CD4-positive, alpha-beta T cell treated with Interferon gamma for 1 hour (primary cell): ENCODE measurements around the gene EBF3.

Experiments
- DNase-seq: peaks from one replicate; pipeline ENCODE4 v3.0.0-alpha.2; 2020

Gene EBF3

DNA sequence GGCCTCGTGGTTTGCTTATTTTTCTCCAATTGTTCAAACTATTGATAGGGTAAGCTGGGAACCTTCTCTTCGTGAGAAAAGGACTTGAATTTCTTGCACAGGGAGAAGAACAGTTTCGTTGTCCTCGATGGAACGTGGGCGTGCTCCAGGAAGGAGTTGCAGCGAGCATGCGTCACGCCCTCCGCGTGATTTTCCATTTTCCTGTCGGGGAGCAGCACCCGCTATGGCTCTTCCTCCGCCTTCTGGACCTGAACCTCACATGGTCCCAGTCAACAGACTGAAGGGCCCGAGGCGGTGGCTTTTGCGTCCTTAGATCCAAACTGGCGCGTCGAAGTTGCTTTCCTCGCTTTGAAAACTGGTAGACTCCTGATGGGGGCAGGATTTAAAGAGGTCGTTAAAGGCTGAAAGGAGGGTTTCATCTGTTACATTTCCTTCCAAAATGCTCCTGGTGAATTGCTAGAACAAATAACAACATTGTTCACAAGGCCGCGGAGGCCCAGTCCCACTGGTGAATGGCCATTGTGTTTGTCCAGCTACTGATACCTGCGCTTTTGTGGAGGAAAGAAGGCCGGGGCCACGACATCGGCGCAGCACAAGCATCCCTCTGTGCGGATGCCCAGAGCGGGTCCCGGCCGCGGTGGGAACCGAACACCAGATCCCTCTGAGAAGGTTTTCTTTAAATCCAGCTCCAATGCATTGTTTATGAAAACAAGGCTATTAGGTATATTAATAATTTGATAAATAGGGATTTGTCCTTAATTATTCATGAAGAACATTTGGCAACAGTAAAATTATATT, 75.9 kb downstream of the EBF3 start:
- DNase-seq, result no peak

DNA sequence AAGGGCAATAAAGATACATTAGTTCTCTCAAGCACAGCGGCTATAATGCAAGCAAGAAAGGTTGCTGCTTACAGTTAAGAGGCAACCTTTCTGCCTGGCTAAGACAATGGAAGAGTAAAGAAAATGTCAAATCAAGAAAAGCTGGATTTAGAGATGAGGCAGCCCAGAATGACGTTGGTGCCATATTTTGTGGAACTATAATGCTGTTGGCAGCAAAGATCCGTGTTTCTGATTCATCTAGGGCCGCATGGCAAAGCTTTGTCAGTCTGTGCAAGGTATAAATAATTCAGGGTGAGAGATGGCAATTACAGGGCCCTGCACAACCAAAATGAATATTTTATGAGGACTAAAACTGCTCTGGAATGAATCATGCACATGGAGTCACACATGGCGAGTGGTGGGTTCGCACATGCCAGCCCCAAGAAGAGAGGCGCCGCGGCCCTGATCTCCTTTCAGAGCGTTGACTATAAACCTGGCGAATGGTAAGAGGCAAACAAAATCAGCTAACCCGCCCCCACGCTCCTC, 76.6 kb downstream of the EBF3 start:
- no peak for DNase-seq

DNA sequence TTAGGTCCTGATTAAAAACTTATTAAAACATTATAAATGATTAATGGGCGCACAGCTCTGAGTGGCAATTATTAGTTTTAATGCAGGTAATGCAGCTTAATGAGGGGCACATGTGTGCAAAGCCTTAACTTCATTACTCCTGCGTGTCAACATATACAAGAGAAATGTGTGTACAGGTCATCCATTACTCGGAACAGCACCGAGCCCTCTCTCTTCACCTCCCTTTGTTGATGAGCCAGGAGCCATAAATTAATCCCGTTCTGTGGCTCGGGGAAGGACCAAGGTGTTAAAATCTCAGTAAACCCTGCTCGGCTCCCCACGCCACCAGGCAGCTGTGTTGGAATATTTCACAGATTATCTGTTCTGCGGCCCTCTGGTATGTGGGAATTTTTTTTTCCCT, 77.8 kb downstream of the EBF3 start:
- no peak for DNase-seq

DNA sequence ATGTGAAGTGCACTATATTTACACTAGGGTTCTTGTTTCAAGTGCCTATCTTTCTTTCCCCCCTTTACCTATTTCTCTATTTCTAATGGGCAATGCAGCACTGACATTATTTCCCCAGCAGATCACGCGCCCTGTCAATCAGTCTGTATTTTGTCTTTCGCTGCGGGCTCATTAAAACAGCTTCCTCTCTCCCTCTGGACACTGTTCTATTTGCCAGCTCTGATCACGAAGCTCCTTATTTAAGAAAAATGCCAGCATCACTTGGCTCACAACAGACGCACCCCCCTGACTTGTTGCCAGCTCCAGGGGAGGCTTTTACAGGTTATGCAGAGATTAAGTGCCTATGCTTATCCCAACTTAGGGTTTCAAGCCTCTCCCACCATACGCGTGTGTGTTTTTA, 78.5 kb downstream of the EBF3 start:
- no peak for DNase-seq

DNA sequence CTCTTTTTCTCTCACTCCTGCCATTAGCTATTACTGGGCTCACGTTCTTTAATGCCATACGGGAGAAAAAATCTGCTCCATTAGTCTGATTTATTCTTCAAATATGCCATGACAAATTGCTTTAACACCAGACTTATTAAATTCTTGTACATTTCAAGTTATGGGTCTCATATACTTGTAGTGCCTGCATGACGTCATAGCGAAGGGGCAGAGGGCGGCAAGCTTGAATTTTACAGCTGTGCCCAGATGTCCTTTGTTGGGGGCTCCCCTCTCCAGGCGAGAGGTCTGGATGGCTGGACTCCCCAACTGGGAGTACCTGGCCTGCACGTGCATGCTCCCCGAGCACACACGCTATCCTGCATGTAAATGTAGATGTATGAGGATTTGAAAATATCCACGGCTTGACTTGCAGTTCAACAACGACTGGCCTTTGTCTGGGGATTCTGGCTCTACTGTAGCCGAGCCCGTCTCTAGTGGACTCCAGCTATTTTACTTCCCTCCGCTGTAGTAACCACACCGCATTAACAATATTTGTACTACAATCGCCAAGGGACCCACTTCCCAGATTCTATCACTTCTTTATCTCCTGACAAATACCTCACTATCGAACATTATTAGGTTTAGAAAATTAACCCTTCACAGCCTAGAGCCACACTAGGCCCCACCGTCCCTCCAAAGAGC, 79.5 kb downstream of the EBF3 start:
- DNase-seq, result no peak

DNA sequence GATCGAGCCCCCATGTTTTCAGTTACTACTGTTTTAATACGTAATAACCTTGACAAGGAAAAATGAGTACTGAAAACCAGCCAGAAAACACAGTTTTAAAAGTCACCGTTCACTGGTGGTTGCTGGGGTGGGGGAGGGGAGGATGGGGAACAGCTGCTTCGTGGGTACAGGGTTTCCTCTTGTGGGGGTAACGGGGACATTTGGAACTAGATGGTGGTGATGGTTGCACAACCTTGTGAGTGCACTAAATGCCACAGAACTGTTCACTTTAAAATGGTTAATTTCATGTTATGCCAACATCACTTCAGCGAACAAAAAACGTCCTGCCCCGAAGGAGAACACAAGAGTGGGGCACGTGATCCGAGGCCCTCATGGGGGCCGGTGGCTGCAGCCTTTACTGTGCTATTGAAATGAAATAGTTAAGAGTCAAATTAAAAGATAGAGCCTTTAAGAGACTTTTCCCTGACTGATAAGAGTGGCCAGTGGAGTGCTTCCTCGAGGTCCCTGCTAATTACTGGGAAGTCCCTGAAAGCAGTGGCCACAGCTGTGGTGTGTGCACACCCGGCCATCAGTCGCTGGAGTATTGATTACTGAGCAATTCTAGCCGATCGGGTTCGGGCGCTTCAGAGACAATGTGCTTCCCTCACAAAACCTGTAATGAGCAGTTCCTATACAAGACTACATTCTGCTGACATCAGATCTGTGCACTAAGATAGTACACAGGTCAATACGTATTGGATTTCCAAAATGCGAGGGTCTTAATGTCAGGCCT, 80.3 kb downstream of the EBF3 start:
- no peak for DNase-seq

DNA sequence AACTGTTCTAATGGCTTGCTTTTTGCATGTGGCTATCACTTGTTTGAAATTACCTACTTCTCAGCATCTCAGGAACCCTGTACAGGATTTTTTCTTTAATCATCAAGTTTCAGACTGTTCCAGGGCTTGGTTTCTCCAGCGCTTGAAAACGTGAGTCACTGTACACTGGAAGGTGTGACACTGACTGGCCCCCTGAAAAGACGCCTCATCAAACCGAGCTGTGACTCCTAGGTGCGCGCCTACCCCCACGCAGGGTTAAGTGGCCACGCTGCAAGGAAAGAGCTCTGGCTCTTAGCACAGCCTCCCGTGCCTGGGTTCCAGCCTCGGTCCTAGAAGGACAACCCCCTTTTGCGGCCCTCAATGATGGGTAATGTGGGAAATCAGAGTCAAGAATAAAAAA, 81.0 kb downstream of the EBF3 start:
- DNase-seq, result no peak

DNA sequence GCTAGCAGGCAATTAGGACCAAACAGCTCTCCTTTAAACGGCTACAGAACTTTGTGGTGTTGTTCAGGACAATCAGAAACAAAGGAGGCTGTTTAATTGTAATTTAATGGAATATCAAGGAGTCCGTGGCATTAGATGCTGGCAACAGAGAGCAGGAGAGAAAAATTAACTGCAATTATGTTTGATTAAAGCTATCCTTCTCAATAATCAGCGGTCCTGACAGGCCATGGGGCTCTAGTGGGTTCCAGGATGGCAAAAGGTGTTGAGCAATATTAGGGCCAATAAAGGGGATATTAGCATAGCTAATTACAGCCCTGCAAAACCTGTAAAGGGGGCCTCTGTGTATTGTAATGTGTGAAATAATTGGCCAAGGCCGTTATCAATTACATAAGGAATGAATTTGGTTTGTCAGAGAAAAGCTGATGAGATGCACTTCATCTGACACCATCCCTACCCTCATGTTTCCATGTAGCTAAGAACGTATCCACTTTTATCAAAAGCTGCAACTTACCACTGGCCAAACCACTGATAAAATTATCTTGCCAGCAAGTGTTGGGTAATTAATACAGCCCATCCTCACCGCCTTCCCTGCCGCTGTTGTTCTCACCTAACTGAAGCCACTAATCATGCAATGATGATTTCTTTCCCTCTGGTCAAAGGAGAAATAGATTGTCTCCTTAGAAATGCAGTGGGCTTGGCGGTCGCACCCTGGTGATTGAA, 81.6 kb downstream of the EBF3 start:
- no peak for DNase-seq

DNA sequence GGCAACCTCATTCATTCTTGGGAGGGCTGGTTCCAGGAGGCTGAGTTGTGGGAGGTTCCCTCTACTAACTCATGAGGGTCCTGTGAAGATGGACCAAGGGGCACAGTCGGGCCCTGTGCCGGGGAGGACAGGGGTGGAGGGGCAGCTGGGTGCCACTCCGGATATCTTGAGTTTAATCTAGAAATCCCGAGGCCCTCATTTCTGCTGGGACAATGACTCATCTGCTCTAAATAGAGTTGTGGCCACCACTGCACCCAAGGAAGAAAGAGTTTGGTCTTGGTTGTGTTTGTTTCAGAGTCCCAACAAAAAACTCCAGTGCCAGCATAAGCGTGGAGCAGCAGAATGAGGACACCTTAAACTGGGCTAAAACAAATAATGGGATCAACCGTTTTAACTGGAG, 82.4 kb downstream of the EBF3 start:
- DNase-seq, result no peak

DNA sequence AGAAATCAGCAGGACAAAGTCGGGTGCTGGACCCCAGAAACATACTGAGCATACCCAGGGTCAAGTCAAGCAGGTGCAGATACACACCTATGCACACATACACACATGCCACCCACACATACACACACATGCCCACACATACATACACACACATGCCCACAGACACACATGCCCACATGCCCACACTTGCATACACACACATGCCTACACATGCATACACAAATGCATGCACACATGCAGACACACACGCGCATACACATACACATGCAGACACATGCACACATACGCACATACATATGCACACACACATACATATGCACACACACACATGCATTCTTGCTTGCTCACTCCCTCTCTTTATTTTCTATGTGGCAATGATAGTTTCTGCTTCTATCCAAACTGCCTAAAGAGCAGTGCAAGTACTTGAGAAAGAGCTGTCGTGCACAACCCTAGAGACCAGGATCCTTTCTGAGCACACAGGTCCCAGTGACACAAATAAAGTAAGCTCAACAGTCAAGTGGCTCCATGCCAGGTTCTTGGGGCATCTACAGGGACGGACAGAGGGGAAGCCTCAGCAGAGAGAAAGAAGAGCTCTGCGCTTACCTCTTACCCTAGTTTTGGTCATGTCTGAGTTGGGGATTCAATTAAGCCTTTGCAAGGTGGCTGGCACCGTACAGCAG, 83.7 kb downstream of the EBF3 start:
- no peak for DNase-seq

DNA sequence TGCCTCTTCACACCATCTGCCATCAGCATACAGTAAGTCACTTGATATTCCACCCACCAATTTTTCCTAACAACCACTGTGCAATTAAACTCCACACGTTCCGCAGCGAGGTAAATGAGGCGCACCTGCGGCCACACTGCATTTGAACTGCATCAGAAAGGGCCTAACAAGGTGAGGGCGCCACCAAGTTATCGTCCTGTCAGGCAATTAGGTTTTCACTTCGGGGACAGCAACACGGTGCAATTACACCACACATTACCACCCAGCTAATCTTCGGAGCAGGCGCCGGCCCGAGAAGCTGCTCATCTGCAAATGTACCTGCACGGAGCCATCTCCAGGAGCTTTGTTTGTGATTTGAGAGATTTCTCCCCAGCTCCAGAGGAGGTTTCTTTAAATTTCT, 84.4 kb downstream of the EBF3 start:
- no peak for DNase-seq

DNA sequence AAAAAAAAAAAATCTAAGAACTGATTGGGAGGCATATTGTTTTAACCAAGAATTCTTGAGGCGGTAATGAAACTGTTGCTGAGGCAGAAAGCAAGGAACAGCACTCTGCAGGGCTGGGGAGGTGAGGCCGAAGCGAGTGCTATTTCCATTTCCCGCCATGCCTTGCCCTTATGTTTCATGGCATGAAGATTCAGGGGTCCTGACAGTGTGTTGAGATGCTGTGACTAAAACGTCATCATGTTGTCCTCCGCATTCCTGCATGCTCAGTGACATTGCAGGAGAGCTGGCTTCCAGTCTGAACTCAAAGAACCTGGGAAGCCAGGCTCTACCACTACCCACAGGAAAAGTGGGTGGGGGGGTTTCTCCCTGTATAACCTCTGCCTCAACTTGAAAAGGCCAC, 85.2 kb downstream of the EBF3 start:
- no peak for DNase-seq

DNA sequence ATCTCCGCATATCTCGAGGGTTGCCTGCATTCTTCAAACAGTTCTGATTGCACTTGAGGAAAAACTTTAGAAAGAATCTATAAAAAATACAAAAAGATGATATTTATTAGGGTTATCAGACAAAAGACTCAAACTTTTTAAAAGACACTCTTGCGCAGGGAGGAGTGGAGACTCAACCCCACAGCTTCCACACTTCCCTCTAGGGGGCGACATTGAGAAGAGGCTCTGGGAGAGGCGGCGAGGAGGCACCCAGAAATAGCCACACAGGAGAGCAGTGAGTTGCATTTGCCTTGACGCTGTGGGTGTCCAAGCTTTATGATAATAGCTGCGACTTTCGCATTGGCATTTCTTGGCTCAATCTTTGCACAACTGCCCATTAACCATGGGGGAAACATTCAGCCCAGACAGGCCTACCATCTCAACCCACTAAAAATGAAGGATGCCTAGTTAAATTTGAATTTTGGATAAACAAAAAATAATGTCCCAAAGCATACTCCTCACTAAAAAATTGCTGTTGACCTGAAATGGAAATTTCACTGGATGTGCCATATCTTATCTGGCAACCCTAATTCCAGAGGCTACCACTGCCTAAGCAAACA, 86.2 kb downstream of the EBF3 start:
- DNase-seq, result no peak

DNA sequence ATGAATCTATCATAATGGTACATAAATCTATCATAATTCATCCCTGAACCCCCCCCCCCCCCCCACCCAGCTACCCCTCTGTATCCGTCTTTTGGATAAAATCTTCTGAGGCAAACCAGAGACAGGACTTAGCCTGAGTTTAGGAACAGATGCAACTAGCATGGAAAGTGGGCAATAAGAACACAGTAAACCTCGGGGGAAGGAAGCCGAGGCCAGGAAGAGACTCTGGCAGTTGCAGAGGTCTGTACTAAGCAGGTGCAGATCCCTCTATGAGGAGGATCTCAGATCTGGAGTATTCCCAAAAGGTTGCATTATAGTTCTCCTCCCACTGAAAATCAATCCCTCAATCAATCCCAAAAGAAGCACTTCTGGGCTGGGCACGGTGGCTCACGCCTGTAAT, 87.2 kb downstream of the EBF3 start:
- no peak for DNase-seq

DNA sequence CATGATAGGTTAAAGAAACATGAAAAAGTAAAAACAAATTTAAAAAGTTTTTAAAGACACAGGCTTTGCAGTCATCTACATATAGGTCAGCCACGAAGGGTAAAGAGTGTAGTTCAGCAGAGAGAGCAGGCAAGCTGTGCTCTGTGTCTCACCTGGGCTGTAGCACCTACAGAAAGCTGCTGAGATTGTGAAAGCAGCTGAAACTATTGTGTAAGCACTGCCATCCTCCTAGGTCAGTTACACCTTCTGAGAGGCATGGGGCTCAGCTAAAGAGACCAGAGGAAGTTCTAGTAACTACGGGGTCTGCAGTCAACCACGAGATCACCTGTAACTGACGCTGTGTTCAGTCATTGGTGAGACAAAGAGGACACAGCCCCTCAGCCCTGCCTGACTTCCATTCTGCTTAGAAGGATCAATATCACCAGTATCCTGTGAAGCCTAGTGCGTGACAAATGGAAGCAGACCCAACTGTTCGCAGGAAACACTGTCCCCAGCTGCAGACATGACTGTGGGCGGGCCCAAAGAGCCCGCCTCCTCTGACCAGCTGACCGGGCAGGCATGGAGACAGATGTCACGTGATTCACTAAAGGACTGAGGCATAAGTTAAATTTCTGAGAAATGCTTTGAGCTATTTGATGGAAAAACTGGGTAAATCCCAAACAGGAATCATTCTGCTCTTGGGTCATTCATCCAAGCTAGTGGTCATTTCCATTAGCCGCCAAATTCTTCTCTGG, 87.9 kb downstream of the EBF3 start:
- DNase-seq, result no peak

DNA sequence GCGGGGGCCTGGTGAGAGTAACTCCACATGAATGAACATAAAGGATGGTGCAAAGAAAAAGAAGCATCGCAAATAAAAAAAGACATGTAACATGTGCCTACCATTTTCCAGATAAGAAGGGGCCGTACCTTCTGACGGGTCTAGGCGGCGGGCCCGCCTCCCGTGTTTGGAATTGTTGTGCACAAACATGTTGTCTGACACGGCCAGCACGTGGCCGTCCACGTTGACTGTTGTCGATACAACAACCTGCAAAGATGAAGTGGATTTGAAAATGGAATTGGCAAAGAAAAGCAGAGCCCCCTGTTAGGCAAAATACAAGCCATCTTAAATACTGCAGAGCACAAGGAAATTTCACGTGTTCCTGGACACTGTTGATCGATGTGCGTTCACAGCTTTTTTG, 90.7 kb downstream of the EBF3 start:
- DNase-seq, result no peak

DNA sequence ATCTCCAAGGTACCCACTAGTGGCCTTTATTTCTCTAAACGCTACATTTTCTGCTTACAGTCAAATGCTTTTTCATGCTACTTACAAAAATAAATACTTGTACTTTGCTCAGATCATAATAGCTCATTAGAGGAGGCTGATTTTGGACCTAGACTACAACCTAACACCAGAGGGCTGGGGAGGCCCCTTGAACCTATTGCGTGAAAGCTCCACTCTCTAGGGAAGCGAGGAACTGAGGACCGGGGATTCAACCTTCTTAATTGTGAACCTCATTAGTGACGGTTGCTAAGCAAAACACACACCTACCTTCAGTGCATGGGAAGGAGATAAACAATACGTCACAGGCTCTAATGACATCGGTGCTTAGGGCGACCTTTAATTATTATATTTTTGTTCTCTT, 92.1 kb downstream of the EBF3 start:
- DNase-seq, result no peak

DNA sequence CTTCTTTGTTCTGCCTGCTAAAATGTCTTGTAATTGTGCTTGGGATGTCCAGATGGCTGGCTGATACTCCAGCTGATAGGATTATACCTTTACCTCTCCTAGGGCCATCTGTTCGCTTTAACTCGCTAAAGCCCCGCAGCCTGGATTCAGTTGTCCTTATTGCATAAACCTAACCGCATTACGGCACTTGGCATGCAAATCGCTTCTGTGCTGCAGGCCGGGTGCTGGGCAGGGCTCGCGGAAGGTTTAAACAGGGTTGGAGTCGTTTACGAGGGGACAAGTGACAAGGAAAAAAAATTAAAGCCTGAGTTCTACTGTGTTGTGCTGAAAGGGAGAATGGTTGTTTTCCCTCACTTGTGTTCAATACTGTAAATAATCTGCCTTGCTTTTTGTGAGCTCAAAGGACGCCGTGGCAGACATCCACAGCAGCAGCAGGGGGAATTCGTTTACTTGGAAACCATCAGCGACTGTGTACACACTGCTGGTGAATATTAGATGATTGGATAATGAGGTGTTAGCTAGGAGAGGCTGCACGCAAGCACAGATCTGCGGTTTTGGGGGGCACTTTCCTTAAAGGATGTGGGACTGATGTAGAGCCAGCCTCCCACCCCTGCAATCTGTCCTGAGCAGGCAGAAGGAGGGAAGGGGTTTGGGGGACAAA, 93.0 kb downstream of the EBF3 start:
- no peak for DNase-seq

DNA sequence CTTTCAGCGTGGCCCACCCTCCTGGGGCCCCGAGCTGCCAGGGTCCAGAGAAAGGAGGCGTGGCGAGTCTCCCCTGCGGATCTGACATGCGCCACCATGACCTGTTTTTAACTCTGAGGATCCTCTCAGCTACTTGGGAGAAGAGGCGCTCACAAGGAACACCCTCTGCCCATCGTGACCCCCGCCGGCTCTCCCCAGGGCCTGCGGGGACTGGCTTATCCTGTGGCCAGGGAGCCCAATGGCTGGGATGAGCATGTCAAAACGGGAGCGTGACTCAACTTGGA, 93.7 kb downstream of the EBF3 start:
- DNase-seq, result no peak

DNA sequence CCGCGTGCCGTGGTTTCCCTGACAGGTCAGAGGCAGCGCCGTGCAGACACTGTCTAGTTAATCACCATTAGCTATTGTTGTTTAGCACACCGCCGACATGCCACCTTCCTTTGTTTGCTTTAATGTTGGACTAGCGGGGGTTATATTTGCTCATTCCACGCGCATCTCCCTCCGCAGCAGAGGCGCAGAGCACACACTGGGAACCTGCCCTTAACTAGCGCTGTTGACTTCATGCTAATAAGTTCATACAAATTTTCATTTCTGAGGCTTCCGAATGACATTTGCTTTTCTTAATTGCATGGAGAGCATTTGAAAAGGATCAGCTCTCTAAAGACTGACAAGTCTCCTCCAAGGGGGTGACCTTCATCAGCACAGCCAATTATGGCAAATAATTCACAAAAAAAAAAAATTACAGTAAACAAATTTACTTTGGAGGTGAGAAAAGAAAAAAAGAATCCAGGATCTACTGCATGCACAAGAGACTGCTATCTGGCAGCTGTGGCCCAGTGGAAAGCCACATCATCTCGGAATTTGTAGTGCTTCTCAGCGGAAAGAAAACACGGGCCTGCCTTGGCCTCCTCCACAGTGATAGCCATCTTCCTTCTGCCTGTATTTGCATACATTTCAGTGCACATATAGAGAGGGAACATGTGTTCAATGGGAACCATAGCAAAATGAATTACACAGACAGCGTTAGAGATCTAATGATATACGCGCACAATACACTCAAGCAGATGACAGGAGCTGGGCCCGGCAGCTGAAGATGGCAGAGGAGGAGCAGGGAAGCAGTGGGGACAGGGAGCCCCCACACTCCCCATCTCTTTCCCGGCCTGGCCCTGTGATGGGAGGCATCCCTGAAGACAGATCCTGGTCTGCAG, 94.2 kb downstream of the EBF3 start:
- DNase-seq, result no peak
